Measurements from ENCODE around the gene GART.
"Not testable (repeated sequence)": the region's sequence is repeated elsewhere in the genome, so short reads cannot be mapped to it uniquely, and the experiment has no call there.

The GART gene

DNA sequence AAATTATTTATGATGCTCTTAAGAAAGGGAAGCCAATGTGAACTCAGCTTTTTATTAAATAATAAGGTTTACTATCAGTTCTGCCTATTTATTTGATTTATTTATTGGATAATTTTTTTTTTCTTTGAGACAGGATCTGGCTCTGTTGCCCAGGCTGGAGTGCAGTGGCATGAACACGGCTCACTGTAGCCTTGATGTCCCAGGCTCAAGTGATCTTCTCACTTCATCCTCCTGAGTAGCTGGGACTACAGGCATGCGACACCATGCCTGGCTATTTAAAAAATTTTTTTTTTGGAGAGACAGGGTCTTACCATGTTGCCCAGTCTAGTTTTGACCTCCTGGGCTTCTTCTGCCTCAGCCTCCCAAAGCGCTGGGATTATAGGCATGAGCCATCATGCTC, 29.4 kb downstream of the GART start:
- no peak for DNase-seq (ENCODE audit: low read depth)

DNA sequence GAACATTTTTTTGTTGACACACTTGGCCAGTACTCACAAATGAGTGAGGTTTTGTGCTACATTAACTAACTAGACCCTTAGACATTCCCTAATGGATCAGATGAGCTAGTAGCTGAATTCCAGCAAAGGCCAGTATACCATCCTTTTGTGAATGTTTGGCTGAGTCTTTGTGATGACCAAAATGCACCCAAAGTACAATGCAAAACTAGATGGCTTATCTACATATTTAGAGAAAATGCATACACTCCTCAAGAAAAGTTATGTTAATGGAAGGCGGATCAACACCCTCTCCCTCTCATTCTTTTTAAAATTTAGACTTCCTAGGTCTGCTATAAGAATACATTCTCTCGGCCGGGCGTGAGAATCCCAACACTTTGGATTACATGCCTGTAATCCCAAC, 30.3 kb downstream of the GART start:
- DNase-seq (ENCODE audit: low read depth): no peak

DNA sequence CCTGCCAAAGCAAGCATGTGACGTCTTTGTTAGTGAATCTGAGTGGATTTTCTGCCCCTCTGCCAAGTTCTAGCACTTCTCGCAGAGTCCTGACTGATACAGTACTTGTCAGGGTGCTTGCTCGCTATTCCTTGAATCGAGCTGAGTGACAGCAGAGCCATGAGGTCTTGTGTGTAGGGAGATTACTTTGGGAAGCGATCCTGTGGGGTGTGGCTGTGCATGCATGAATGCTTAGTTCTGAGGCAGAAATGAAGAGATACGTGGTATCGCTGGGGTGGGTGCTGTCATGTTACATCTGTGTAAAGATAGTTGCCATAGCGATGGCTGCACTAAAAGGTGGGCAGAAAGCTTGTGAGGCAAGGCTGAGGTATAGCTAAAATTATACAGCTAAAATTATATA, 31.1 kb downstream of the GART start:
- no peak for DNase-seq (ENCODE audit: low read depth)

DNA sequence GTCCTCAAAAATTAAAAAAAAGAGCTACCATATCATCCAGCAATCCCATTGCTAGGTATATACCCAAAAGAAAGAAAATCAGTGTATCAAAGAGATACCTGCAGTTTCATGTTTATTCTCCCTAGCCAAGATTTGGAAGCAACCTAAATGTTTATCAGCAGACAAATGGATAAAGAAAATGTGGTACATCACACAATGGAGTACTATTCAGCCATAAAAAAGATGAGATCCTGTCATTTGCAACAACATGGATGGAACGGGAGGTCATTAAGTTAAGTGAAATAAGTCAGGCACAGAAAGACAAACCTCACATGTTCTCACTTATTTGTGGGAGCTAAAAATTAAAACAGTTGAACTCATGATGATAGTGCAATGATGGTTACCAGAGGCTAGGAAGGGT, 34.9 kb downstream of the GART start:
- not testable (repeated sequence) for DNase-seq (ENCODE audit: low read depth)

DNA sequence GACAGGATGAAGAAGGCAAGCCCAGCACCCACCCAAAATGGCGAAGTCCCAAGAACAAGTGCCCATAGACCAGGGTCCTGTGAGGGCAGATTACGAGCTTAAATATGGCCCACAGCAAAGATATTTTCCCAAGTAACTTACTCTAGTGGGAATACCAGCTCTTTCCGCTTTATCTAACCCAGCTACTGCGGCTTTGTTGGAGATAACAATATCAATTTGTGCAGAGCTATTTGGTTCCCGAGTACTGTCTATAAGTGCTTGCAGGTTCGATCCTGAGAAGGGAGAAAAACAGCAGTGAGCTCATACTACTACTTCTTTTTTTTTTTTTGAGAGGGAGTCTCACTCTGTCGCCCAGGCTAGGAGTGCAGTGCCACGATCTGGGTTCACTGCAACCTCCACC, 36.1 kb downstream of the GART start:
- no peak for DNase-seq (ENCODE audit: low read depth)

DNA sequence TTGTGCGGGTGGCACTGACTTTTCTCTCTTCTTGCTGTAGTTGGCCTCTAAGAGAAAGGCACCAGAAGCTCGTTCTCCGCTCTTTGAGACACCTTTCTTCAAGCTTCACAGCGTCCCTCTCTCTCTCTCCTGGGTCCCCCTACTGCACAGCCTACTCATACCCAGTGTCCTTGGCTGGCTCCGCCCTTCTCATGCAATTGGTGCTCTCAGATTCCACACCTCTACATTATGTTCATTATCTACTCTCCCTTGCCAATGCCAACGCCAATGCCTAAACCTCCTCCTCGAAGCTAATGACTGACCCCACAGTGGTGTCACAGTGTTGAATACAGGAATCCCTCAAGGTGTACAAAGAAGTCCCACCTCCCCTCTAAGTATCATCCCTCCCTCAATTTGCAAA, 45.6 kb downstream of the GART start:
- DNase-seq (ENCODE audit: low read depth): no peak

DNA sequence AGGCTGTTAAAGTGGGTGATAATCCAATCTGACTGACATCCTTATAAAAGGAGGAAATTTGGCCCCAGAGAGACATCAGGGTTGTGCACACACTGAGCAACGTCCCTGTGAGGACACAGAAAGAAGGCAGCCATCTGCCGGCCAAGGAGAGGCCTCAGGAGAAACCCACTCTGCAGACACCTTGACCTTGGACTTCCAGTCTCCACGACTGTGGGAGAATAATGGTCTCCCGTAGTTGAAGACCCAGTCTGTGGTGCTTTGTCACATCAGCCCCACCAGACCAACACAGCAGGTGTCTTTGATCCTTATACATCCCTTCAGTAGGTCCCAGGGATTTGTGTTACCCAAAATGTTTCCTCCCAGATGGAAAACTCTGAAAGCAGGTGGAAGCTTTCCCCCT, 46.2 kb downstream of the GART start:
- DNase-seq (ENCODE audit: low read depth): no peak

DNA sequence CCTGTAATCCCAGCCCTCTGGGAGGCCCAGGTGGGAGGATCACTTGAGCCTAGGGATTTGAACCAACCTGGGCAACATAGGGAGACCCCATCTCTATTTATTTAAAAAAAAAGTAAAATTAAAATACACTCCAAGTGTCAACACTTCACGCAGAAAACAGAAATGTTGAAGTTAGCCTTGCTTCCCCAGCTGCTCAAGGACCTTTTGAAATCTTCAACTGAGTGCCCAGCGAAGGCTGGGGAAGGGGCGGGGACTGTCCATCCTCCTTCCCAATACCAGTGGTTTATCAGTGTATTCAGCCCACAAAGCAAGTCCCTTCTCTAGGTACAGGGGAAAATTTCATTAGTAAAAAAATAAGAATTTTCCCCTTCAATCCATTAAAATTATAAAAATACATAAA, 48.2 kb downstream of the GART start:
- DNase-seq (ENCODE audit: low read depth): no peak

DNA sequence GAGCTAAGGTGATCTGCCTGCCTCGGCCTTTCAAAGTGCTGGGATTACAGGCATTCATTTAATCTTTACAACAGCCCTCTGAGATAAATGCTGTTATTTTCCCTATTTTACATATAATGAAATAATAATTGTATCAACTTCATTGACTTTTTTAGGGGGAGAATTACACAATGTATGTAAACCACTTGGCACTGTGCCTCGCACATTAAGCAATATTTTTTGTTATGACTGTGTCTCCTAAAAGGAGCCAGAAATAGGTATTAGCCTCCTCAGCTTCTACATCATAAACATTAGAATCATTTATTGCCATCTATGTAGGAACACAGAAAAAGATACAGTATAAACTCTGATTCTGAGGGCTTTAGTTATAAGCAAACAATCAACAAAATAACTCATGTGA, 49.3 kb downstream of the GART start:
- DNase-seq (ENCODE audit: low read depth): peak; percentile 20

DNA sequence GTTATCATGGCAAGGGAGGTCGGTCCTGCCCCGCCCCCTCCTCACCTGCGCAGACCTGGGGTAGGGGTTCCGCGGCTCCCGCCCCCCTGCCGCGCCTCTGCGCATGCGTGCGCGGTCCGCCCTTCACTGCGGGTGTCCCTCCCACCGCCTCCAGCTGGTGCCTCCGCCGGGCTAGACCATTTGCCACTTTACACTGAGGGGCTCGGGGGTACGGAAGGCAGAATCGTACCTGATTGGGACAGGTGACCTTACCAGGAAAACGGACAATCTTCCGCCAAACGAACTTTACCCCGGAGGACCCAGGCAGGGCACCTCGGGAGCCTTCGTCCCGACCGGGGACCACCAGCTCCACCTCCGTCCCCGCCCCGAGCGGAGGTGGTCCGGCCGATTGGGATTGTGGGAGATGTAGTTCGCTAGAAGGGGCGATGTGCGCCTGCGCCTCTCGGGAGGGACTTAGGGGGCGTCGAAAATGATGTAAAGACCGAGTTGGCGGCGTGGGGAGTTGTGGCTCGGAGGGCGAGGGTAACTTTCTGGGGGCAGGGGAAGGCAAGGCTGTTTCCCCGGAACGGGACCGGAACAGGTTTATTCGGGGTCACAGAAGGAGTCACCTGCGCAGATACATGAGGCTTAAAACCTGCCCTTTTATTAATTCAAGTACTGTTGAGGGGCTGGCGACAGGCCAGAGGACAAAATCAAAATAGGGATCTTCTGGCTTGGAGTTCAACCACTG, 50.4 kb downstream of the GART start, which contains the start of gene DNAJC28:
DNAJC28 (minus strand) TSS at position 344 of the 730 bp plus-strand sequence. CDS start 2,323 bp downstream, outside the sequence.
- DNase-seq (ENCODE audit: low read depth): peak; percentile 94

DNA sequence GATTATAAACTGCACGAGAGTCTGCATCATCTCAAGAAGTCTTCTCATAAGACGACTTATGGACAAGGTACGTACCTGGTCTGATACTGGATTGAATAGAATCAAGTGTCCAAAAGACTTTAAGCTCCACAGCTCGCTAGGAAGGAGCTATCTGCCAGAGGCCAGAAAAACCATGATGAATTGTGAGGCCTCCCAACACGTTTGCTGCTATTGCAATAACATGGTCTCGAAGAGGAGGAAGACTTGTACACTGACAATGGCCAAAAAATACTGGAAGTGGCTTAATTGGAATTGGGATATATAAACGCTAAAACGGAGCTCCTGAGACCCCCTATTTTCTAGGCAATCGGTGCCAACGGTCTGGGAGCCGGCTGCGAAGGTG, 50.9 kb downstream of the GART start:
- peak; percentile 25 for DNase-seq (ENCODE audit: low read depth)

DNA sequence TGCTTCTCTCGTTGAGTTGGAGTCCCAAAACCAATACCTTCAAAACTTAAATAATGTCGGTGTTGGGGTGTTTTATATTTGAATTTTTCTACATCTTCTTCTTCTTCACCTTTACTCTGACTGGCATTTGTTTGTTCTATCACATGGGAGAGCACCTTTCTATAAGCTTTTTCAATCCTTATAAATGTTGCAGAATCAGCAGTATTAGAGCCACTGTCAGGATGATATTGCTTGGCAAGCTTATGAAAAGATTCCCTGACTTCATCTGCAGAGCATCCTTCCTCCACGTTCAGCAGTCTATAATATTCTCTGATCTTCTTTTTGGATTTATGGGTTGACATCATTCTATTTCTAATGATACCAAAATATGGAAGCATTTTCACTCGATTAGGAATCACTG, 53.0 kb downstream of the GART start:
- DNase-seq (ENCODE audit: low read depth): no peak

DNA sequence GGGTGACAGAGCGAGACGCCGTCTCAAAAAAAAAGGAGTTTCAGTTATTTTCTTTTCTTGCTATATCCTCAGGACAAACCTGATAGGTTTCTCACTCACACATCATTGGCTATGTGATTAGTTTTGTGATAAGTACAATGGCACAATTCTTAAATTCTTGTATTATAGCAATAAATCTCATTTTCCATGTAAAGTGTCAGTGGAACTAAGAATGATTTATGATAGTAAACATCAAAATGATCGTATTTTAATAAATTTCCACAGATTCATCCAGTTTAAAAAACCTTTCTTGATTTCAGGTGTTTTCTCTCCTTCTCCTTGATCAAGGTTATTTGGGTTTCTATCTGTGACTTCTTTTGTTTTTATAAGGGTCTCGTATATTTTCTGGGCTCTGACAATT, 53.9 kb downstream of the GART start:
- DNase-seq (ENCODE audit: low read depth): no peak

DNA sequence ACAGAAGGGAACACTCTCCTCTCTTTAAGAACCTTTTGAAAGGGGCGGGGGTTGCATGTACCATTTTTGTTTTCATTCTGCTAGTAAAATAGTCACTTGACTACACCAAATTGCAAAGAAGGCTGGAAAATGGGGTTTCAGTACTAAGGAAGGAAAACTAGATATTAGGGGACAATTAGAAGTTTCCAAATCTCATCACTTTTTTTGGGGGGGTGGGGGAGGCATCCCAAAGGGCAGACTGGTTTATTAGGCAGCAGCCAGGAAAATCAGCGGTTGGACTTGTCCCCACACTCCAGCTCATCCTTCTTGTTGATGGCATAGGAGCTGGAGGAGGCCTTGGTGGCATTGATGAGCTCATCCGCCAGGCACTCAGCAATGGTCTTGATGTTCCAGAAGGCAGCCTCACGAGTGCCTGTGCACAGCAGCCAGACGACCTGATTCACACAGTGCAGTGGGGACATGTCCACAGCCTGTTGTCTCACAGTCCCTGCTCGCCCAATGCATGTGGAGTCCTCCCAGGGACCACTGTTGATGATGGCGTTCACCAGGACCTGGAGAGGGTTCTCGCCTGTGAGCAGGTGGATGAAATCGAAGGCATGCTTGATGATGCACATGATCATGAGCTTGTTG, 60.5 kb downstream of the GART start:
- DNase-seq (ENCODE audit: low read depth): peak; percentile 12

DNA sequence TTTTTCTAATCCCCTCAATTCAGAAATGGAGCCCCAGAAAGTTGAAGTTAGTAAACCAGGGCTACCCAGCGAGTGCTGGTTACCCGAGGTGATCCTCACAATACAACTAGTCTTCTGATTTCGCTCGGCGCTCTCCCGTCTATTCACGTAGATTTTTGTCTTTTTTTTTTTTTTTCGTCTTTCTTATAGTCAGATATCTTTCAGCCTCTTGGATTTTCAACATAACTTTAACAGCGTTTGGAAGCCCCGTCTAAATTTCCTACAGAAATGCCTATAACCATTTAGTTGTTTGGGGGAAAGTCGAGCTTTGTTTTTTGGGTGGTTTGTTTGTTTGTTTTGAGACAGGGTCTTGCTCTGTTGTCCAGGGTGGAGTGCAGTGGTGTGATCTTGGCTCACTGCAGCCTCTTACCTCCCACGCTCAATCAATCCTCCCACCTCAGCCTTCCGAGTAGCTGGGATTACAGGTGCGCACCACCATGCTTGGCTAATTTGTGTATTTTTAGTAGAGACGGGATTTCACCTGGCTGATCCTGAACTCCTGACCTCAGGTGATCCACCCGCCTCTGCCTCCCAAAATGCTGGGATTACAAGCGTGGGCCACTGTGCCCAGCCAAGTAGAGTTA, 61.3 kb downstream of the GART start:
- no peak for DNase-seq (ENCODE audit: low read depth)

DNA sequence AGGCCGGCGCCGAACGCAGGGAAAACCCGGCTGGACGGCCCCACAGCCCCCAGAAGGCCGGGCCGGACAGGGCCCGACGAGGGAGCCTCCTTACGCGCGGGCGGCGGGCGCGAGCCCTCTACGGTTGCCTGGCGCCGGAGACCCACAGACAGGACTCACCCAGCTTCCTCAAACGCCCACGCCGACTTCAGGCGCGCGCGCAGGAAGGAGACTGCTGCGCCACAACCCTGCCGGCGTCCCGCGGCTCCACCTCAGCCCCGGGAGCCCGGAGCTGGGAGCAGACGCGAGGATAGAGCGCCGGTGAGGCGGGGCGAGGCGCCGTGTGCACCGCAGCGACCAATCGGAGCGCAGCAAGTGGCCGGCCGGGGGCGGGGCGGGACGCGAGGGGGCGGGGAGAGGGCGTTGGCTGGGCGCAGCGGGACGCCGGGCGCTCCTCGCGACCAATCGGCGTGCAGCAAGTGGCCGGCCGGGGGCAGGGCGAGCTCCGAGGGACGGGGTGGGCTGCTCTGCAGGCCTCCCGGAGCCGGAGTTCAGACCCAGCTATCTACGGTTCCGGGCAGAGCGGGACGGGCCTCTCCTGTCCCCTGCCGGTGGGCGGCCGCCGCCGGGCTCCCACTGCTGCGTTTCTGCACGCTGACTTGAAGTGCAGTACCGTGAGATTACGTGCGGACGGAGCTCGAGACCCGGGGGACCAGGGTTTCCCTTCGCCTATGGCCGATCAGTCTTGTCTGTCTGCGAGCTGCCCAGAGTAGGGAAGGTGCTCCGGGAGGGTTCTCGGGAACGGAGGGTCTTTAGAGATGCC, 62.0 kb downstream of the GART start, which contains the start of gene TMEM50B:
TMEM50B (minus strand) TSS at position 296 of the 802 bp plus-strand sequence. CDS start 11,089 bp downstream, outside the sequence.
- DNase-seq (ENCODE audit: low read depth): peak; percentile 94

DNA sequence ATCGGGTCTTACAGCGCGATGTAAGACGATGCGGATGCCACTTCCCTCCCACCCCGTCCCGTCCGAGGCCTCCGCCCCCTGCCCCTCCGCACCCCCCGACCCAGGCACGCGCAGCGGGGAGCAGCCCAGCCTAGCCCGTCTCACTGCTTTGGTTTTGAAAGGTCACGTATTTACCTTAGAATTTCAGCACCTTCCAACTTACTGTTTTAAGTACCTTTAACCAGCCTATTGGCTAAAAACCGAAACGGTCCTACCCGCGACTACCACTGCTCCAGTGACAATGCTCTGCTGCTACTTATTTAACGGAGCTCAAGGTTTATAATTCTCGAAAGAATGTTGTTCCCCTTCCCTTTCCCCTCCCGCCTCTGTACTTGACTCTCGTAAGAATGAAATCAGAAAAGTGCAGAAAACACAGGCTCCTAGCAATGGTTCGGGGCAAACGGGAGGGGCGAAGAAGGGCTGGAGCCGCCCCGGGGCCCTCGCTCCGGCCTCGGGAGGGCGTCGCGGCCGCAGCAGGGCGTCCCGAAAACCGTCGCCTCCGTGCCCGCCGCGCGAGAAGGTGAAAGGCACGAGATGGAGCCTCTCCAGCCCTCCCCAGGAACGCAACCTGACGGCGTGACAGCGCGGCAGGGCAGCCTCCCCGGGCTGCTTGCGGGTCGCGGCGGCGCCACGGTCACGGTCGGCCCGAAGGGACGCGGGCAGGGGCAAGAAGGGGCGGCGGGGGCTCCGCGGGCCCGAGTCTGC, 62.8 kb downstream of the GART start:
- DNase-seq (ENCODE audit: low read depth): peak; percentile 49

DNA sequence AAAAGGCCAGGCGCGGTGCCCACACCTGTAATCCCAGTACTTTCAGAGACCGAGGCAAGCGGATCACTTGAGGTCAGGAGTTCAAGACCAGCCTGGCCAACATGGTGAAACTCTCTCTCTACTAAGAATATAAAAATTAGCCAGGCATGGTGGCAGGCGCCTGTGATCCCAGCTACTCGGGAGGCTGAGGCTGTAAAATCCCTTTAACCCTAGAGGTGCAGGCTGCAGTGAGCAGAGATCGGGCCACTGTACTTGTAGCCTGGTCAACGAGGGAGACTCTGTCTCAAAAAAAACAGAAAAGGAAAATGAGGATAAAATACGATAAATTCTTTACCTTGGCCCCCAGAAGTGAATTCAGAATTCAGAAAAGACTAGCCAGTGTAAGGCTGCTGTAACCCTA, 63.7 kb downstream of the GART start:
- no peak for DNase-seq (ENCODE audit: low read depth)

DNA sequence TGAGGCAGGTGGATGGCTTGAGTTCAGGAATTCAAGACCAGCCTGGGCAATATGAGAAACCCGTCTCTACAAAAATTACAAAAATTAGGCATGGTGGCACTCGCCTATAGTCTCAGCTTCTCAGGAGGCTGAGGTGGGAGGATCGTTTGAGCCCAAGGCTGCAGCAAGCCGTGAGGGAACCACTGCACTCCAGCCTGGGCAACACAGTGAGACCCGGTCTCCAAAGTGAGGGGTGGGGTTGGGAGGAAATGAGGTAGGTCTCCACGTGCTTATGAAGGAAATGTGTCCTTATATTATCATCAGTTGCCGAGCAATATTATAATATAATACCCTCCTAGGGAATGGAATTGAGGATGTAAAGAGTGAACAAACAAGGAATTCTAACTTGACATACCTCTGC, 64.9 kb downstream of the GART start:
- no peak for DNase-seq (ENCODE audit: low read depth)

DNA sequence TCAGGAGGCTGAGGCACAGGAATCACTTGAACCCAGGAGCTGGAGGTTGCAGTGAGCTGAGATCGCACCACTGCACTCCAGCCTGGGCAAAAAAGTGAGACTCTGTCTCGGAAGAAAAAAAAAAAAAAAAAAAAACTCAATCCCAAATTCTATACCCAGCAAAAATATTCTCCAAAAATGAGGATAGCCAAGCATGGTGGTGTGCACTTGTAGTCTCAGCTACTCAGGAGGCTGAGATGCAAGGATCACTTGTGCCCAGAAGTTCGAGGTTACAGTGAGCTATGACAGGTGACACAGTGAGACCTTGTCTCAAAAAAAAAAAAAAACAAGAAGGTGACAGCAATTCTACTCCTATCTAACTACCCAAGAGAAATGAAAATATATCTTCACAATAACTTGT, 68.6 kb downstream of the GART start:
- DNase-seq (ENCODE audit: low read depth): no peak

DNA sequence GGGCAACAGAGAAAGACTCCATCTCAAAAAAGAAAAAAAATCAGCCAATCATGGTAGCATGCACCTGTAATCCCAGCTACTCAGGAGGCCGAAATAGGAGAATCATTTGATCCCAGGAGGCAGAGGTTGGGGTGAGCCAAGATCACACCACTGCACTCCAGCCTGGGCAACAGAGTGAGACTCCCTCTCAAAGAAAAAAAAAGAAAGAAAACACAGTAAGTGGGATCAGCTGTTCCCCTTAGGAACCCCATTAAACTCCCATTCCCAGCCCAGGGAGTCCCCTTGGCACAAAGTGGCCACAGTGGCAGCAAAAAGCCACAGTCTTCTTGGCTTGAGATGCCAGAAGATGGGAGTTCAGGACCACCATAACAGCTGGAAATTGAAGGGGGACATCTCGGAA, 71.2 kb downstream of the GART start:
- no peak for DNase-seq (ENCODE audit: low read depth)

DNA sequence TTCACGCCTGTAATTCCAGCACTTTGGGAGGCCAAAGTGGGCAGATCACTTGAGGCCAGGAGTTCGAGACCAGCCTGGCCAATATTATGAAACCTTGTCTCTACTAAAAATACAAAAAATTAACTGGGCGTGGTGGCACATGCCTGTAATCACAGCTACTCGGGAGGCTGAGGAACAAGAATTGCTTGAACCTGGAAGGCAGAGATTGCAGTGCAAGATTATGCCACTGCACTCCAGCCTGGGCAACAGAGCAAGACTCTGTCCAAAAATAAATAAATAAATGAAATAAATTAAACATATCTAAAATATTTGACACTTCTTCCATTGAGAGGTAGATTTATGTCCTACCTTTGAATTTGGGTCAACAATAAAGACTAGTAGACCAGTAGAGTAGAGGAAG, 72.7 kb downstream of the GART start:
- DNase-seq (ENCODE audit: low read depth): not testable (repeated sequence)

All from ELR (cell line).